ENCODE measurements around the gene LSR. TPM values are rescaled to one million over a fixed set of nuclear protein-coding genes. Genes with fewer than 3 reads are reported as not detected.

Gene LSR
- polyA plus RNA-seq, 1 experiment: 0.42 TPM

- TF ChIP-seq, protein P1, sequence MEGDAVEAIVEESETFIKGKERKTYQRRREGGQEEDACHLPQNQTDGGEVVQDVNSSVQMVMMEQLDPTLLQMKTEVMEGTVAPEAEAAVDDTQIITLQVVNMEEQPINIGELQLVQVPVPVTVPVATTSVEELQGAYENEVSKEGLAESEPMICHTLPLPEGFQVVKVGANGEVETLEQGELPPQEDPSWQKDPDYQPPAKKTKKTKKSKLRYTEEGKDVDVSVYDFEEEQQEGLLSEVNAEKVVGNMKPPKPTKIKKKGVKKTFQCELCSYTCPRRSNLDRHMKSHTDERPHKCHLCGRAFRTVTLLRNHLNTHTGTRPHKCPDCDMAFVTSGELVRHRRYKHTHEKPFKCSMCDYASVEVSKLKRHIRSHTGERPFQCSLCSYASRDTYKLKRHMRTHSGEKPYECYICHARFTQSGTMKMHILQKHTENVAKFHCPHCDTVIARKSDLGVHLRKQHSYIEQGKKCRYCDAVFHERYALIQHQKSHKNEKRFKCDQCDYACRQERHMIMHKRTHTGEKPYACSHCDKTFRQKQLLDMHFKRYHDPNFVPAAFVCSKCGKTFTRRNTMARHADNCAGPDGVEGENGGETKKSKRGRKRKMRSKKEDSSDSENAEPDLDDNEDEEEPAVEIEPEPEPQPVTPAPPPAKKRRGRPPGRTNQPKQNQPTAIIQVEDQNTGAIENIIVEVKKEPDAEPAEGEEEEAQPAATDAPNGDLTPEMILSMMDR (IDR thresholded peaks at IDR 0.05; ENCODE audit: insufficient read depth, low read depth, low read length): no peak
- ChIA-PET CTCF (no interaction called here), POLR2A (no interaction called here)
- peaks cover 1% of the 10 kb centered on the region; the same call in 1 of the 2 replicates for H3K27me3 ChIP-seq (ENCODE audit: control insufficient read depth, insufficient read depth, low read length)
- no peaks in the 10 kb centered on the region for H3K36me3 ChIP-seq (ENCODE audit: control insufficient read depth, insufficient read depth, low read length)
- DNase-seq (ENCODE audit: low read depth): no peak
- no peak overlapping the region for H3K4me3 ChIP-seq (ENCODE audit: low read depth, low read length)
Measured at GRCh38 chr19:35222373-35223015, 26.3 kb upstream of the LSR start.

- TF ChIP-seq, protein P1 (IDR thresholded peaks at IDR 0.05; ENCODE audit: insufficient read depth, low read depth, low read length): no peak
- CTCF ChIA-PET: interaction anchor here (1.1 kb wide), 1 partner anchor 133 kb away, joined by 3 read pairs; no protein-coding TSS in a partner anchor
- Histone ChIP-seq H3K27me3 (ENCODE audit: control insufficient read depth, insufficient read depth, low read length) (peaks cover 1% of the 10 kb centered on the region; the same call in 1 of the 2 replicates), H3K4me3 (ENCODE audit: low read depth, low read length) (no peak overlapping the region), H3K36me3 (ENCODE audit: control insufficient read depth, insufficient read depth, low read length) (no peaks in the 10 kb centered on the region)
- DNase-seq (ENCODE audit: low read depth): no peak
- POLR2A ChIA-PET: no interaction called here
Measured at GRCh38 chr19:35223084-35223790, 25.6 kb upstream of the LSR start.

- TF ChIP-seq, protein P1 (IDR thresholded peaks at IDR 0.05; ENCODE audit: insufficient read depth, low read depth, low read length): no peak
- ChIA-PET POLR2A (no interaction called here), CTCF (interaction anchor here (1.1 kb wide), 1 partner anchor 134 kb away, joined by 3 read pairs; no protein-coding TSS in a partner anchor)
- H3K4me3 ChIP-seq (ENCODE audit: low read depth, low read length): no peak overlapping the region
- H3K36me3 ChIP-seq (ENCODE audit: control insufficient read depth, insufficient read depth, low read length): no peaks in the 10 kb centered on the region
- DNase-seq (ENCODE audit: low read depth): peak; percentile 50
- peaks cover 1% of the 10 kb centered on the region; the same call in 1 of the 2 replicates for H3K27me3 ChIP-seq (ENCODE audit: control insufficient read depth, insufficient read depth, low read length)
Measured at GRCh38 chr19:35223862-35224505, 24.8 kb upstream of the LSR start.

GRCh38 chr19:35224681-35225571 is 23.9 kb upstream of the LSR start:
- Histone ChIP-seq H3K36me3 (ENCODE audit: control insufficient read depth, insufficient read depth, low read length) (no peaks in the 10 kb centered on the region), H3K27me3 (ENCODE audit: control insufficient read depth, insufficient read depth, low read length) (peaks cover 1% of the 10 kb centered on the region; the same call in 1 of the 2 replicates), H3K4me3 (ENCODE audit: low read depth, low read length) (no peak overlapping the region)
- CTCF ChIA-PET: no interaction called here
- DNase-seq (ENCODE audit: low read depth): no peak
- POLR2A ChIA-PET: no interaction called here
- TF ChIP-seq, protein P1 (IDR thresholded peaks at IDR 0.05; ENCODE audit: insufficient read depth, low read depth, low read length): no peak
